ES-I3 (cell line): ENCODE results near the gene CHRNG.

Experiments
- H3K36me3 ChIP-seq: 2 replicates; pipeline ENCODE4 v1.6.1; 2013; ENCODE audit warnings: mild to moderate bottlenecking, low read length, control low read depth, moderate library complexity; ENCODE audit not compliant: insufficient read depth
- H3K4me1 ChIP-seq: 2 replicates; pipeline ENCODE4 v1.6.1; 2013; ENCODE audit warnings: mild to moderate bottlenecking, control low read depth, low read length; ENCODE audit not compliant: insufficient read depth
- H3K9ac ChIP-seq: 2 replicates; pipeline ENCODE4 v1.6.1; 2013; ENCODE audit warnings: low read depth, mild to moderate bottlenecking, low read length, moderate library complexity
- H3K9me3 ChIP-seq: 2 replicates; pipeline ENCODE4 v1.6.1; 2013; ENCODE audit warnings: mild to moderate bottlenecking, low read length, moderate library complexity; ENCODE audit not compliant: control insufficient read depth, insufficient read depth

Gene CHRNG

GRCh38 chr2:232541195-232541960 lies 1.9 kb downstream of the CHRNG start:
- no peaks in the 10 kb centered on the region for H3K36me3 ChIP-seq
- H3K4me1 ChIP-seq: peaks cover 9% of the 10 kb centered on the region; the same call in 1 of the 2 replicates
- H3K9ac ChIP-seq: no peak overlapping the region
- H3K9me3 ChIP-seq: no peaks in the 10 kb centered on the region

GRCh38 chr2:232541961-232542714 lies 2.6 kb downstream of the CHRNG start:
- H3K4me1 ChIP-seq: peaks cover 9% of the 10 kb centered on the region; the same call in 1 of the 2 replicates
- no peaks in the 10 kb centered on the region for H3K9me3 ChIP-seq
- H3K9ac ChIP-seq: no peak overlapping the region
- no peaks in the 10 kb centered on the region for H3K36me3 ChIP-seq

GRCh38 chr2:232542715-232543467 lies 3.4 kb downstream of the CHRNG start:
- Histone ChIP-seq H3K4me1 (peaks cover 9% of the 10 kb centered on the region; the same call in 1 of the 2 replicates), H3K36me3 (no peaks in the 10 kb centered on the region; the same call in 1 of the 2 replicates), H3K9me3 (no peaks in the 10 kb centered on the region), H3K9ac (no peak overlapping the region)

GRCh38 chr2:232543491-232543890 lies 4.0 kb downstream of the CHRNG start:
- peaks cover 9% of the 10 kb centered on the region; the same call in 1 of the 2 replicates for H3K4me1 ChIP-seq
- no peak overlapping the region for H3K9ac ChIP-seq
- no peaks in the 10 kb centered on the region for H3K9me3 ChIP-seq
- H3K36me3 ChIP-seq: peaks cover 1% of the 10 kb centered on the region; the same call in 1 of the 2 replicates

GRCh38 chr2:232543928-232544631 lies 4.6 kb downstream of the CHRNG start:
- Histone ChIP-seq H3K9me3 (no peaks in the 10 kb centered on the region), H3K36me3 (peaks cover 2% of the 10 kb centered on the region; the same call in 1 of the 2 replicates), H3K9ac (no peak overlapping the region), H3K4me1 (peaks cover 8% of the 10 kb centered on the region; the same call in 1 of the 2 replicates)

- Histone ChIP-seq H3K4me1 (peaks cover 2% of the 10 kb centered on the region; the same call in 1 of the 2 replicates), H3K9me3 (no peaks in the 10 kb centered on the region), H3K9ac (no peak overlapping the region), H3K36me3 (peaks cover 2% of the 10 kb centered on the region; the same call in 1 of the 2 replicates)
Measured at GRCh38 chr2:232544674-232545073, 5.2 kb downstream of the CHRNG start.

GRCh38 chr2:232545511-232546375 lies 6.3 kb downstream of the CHRNG start:
- Histone ChIP-seq H3K9me3 (no peaks in the 10 kb centered on the region), H3K9ac (no peak overlapping the region), H3K36me3 (peaks cover 2% of the 10 kb centered on the region; the same call in 1 of the 2 replicates), H3K4me1 (no peaks in the 10 kb centered on the region)

GRCh38 chr2:232547991-232548390 lies 8.5 kb downstream of the CHRNG start:
- Histone ChIP-seq H3K9me3 (no peaks in the 10 kb centered on the region), H3K9ac (no peak overlapping the region), H3K36me3 (peaks cover 7% of the 10 kb centered on the region), H3K4me1 (no peaks in the 10 kb centered on the region; the same call in 1 of the 2 replicates)

GRCh38 chr2:232549655-232550353 lies 10.3 kb downstream of the CHRNG start:
- Histone ChIP-seq H3K4me1 (no peaks in the 10 kb centered on the region; the same call in 1 of the 2 replicates), H3K36me3 (peaks cover 7% of the 10 kb centered on the region), H3K9me3 (no peaks in the 10 kb centered on the region), H3K9ac (peak overlapping the region; percentile 95)

GRCh38 chr2:232550354-232551249 lies 11.1 kb downstream of the CHRNG start, which contains the start of the genes EIF4E2 and TIGD1:
TSS of gene EIF4E2 (plus strand) at chr2:232550689. CDS start at chr2:232550725, 36 bp downstream.
TSS of gene TIGD1 (minus strand) at chr2:232550557. CDS start at chr2:232549882, 675 bp downstream.
- H3K9me3 ChIP-seq: no peaks in the 10 kb centered on the region
- peak within 1 kb of the TSS; percentile 95 for H3K9ac ChIP-seq
- no peaks in the 10 kb centered on the region; the same call in 1 of the 2 replicates for H3K4me1 ChIP-seq
- peaks cover 7% of the 10 kb centered on the region for H3K36me3 ChIP-seq

GRCh38 chr2:232551250-232551638 lies 11.8 kb downstream of the CHRNG start:
- no peaks in the 10 kb centered on the region; the same call in 1 of the 2 replicates for H3K4me1 ChIP-seq
- peak overlapping the region; percentile 95 for H3K9ac ChIP-seq
- peaks cover 7% of the 10 kb centered on the region for H3K36me3 ChIP-seq
- H3K9me3 ChIP-seq: no peaks in the 10 kb centered on the region
